H9 (cell line): ENCODE results near the gene AGPAT2. TPM values are rescaled to one million over a fixed set of nuclear protein-coding genes. Genes with fewer than 3 reads are reported as not detected.
A peak's percentile ranks its signal among the peaks of the same experiment; 100 is the strongest.

Experiments used
- DNase-seq: peaks from one replicate; pipeline ENCODE4 v3.0.0-alpha.2; 2017
- H2AFZ ChIP-seq: one replicate; pipeline ENCODE4 v1.6.1; 2013; ENCODE audit warnings: mild to moderate bottlenecking, low read length, control low read depth, moderate library complexity
- H2AK5ac ChIP-seq: 2 replicates; pipeline ENCODE4 v1.6.1; 2013; ENCODE audit warnings: low read length, control low read depth, mixed read lengths; ENCODE audit not compliant: insufficient read length
- H2BK120ac ChIP-seq: one replicate; pipeline ENCODE4 v1.6.1; 2013; ENCODE audit warnings: low read depth, mild to moderate bottlenecking, low read length, control low read depth, inconsistent platforms; ENCODE audit not compliant: poor library complexity, severe bottlenecking
- H2BK12ac ChIP-seq: 2 replicates; pipeline ENCODE4 v1.6.1; 2013; ENCODE audit warnings: low read length, control low read depth, mixed read lengths, low read depth; ENCODE audit not compliant: insufficient read length
- H2BK15ac ChIP-seq: 2 replicates; pipeline ENCODE4 v1.6.1; 2013; ENCODE audit warnings: low read depth, low read length, control low read depth
- H2BK20ac ChIP-seq: one replicate; pipeline ENCODE4 v1.6.1; 2013; ENCODE audit warnings: low read depth, mild to moderate bottlenecking, low read length, control low read depth, inconsistent platforms; ENCODE audit not compliant: poor library complexity, severe bottlenecking
- H2BK5ac ChIP-seq: 2 replicates; pipeline ENCODE4 v1.6.1; 2013; ENCODE audit warnings: low read length, control low read depth, mixed read lengths; ENCODE audit not compliant: insufficient read length
- H3K14ac ChIP-seq: 2 replicates; pipeline ENCODE4 v1.6.1; 2013; ENCODE audit warnings: low read length, control low read depth; ENCODE audit not compliant: insufficient read depth
- H3K18ac ChIP-seq: 2 replicates; pipeline ENCODE4 v1.6.1; 2013; ENCODE audit warnings: low read depth, mild to moderate bottlenecking, mixed read lengths, low read length, control low read depth; ENCODE audit not compliant: insufficient read length
- H3K23ac ChIP-seq: 2 replicates; pipeline ENCODE4 v1.6.1; 2013; ENCODE audit warnings: low read length, control low read depth, mixed read lengths, low read depth; ENCODE audit not compliant: insufficient read length
- H3K23me2 ChIP-seq: 2 replicates; pipeline ENCODE4 v1.6.1; 2013; ENCODE audit warnings: low read depth, mild to moderate bottlenecking, mixed read lengths, low read length, control low read depth; ENCODE audit not compliant: insufficient read length, poor library complexity, severe bottlenecking
- H3K27ac ChIP-seq: 2 replicates; pipeline ENCODE4 v1.5.1; 2013; ENCODE audit warnings: low read length, control low read depth, mixed read lengths, low read depth; ENCODE audit not compliant: insufficient read length
- H3K27me3 ChIP-seq: 2 replicates; pipeline ENCODE4 v1.6.1; 2013; ENCODE audit warnings: low read length, control low read depth, inconsistent platforms; ENCODE audit not compliant: insufficient read depth
- H3K4ac ChIP-seq: 2 replicates; pipeline ENCODE4 v1.6.1; 2013; ENCODE audit warnings: low read depth, mild to moderate bottlenecking, control low read depth, inconsistent platforms, low read length, moderate library complexity
- H3K4me1 ChIP-seq: 2 replicates; pipeline ENCODE4 v1.6.1; 2013; ENCODE audit warnings: low read length, control low read depth, inconsistent platforms; ENCODE audit not compliant: insufficient read depth
- H3K4me2 ChIP-seq: 2 replicates; pipeline ENCODE4 v1.6.1; 2013; ENCODE audit warnings: low read length, control low read depth, mixed read lengths; ENCODE audit not compliant: insufficient read length, insufficient read depth
- H3K56ac ChIP-seq: 2 replicates; pipeline ENCODE4 v1.6.1; 2013; ENCODE audit warnings: low read depth, mild to moderate bottlenecking, mixed read lengths, low read length, control low read depth; ENCODE audit not compliant: insufficient read length
- H3K79me1 ChIP-seq: 2 replicates; pipeline ENCODE4 v1.6.1; 2013; ENCODE audit warnings: low read depth, mild to moderate bottlenecking, moderate library complexity, low read length, control low read depth, inconsistent platforms; ENCODE audit not compliant: insufficient read depth, poor library complexity, severe bottlenecking
- H3K79me2 ChIP-seq: 2 replicates; pipeline ENCODE4 v1.6.1; 2013; ENCODE audit warnings: low read length, control low read depth, inconsistent platforms; ENCODE audit not compliant: insufficient read depth
- H3K9ac ChIP-seq: 2 replicates; pipeline ENCODE4 v1.6.1; 2013; ENCODE audit warnings: low read length, control low read depth, mixed read lengths; ENCODE audit not compliant: insufficient read length; ENCODE audit errors: extremely low read depth
- H3K9me3 ChIP-seq: one replicate; pipeline ENCODE4 v1.6.1; 2013; ENCODE audit warnings: low read depth, low read length, inconsistent platforms; ENCODE audit not compliant: control insufficient read depth
- H3T11ph ChIP-seq: one replicate; pipeline ENCODE4 v1.6.1; 2013; ENCODE audit warnings: mild to moderate bottlenecking, low read length, control low read depth, inconsistent platforms
- H4K20me1 ChIP-seq: one replicate; pipeline ENCODE4 v1.6.1; 2013; ENCODE audit not compliant: control insufficient read depth, insufficient read length, insufficient read depth
- H4K5ac ChIP-seq: 2 replicates; pipeline ENCODE4 v1.6.1; 2013; ENCODE audit warnings: low read depth, mild to moderate bottlenecking, mixed read lengths, low read length, control low read depth; ENCODE audit not compliant: insufficient read length
- H4K8ac ChIP-seq: replicated peaks from 2 replicates; pipeline ENCODE4 v1.6.1; 2013; ENCODE audit warnings: low read length, control low read depth, mixed read lengths, low read depth; ENCODE audit not compliant: insufficient read length
- H4K91ac ChIP-seq: 2 replicates; pipeline ENCODE4 v1.6.1; 2013; ENCODE audit warnings: low read depth, mild to moderate bottlenecking, moderate library complexity, mixed read lengths, low read length, control low read depth; ENCODE audit not compliant: insufficient read length
- H3K27ac Mint-ChIP-seq, 3 experiments: 2 replicates in 2 of 3; 3 replicates in 1 of 3; pipeline ENCODE4 v1.8.0; 2020 to 2021; ENCODE audit warnings: mixed read lengths in 3 of 3, mild to moderate bottlenecking in 1 of 3, moderate library complexity in 1 of 3
- H3K27me3 Mint-ChIP-seq: 2 replicates; pipeline ENCODE4 v1.8.0; 2021; ENCODE audit warnings: low read depth, mild to moderate bottlenecking, moderate library complexity, mixed read lengths
- H3K36me3 Mint-ChIP-seq, 3 experiments: 2 replicates in 2 of 3; 3 replicates in 1 of 3; pipeline ENCODE4 v1.8.0; 2020 to 2021; ENCODE audit warnings: low read depth in 3 of 3, mixed read lengths in 3 of 3; ENCODE audit not compliant: insufficient read depth in 1 of 3
- H3K4me1 Mint-ChIP-seq, 2 experiments: 2 replicates each; pipeline ENCODE4 v1.8.0; 2020; ENCODE audit warnings: mixed read lengths in 2 of 2
- H3K4me3 Mint-ChIP-seq, 2 experiments: 2 replicates in 1 of 2; 3 replicates in 1 of 2; pipeline ENCODE4 v1.8.0; 2020 to 2021; ENCODE audit warnings: mild to moderate bottlenecking in 2 of 2, mixed read lengths in 2 of 2, moderate library complexity in 1 of 2
- H3K9me3 Mint-ChIP-seq, 2 experiments: 2 replicates in 1 of 2; 3 replicates in 1 of 2; pipeline ENCODE4 v1.8.0; 2020; ENCODE audit warnings: mild to moderate bottlenecking in 2 of 2, mixed read lengths in 2 of 2, moderate library complexity in 1 of 2
- WGBS: extraction: QIAGEN DNeasy Blood & Tissue Kit; methylation state at CpG from one replicate; pipeline ENCODE4 v1.1.7; 2013; ENCODE audit warnings: missing lambda C conversion rate, low lambda C conversion rate, mixed read lengths; ENCODE audit not compliant: insufficient read length; ENCODE audit errors: extremely low coverage; 5-methylcytosine and 5-hydroxymethylcytosine counted together
- total RNA-seq: library from RNA; stranded (reverse); gene quantifications from 2 replicates; pipeline ENCODE4 v1.2.1, GENCODE V29; 2021
- TF ChIP-seq, protein P1 (sequence below): fragments of 200-600 bp; sonication (generic); conservative IDR thresholded peaks from 3 replicates; pipeline ENCODE4 v1.8.0; 2021; ENCODE audit warnings: antibody characterized with exemption, mild to moderate bottlenecking

AGPAT2 gene
- total RNA-seq, 1 experiment from 2014 or later: 29.7 TPM

DNA sequence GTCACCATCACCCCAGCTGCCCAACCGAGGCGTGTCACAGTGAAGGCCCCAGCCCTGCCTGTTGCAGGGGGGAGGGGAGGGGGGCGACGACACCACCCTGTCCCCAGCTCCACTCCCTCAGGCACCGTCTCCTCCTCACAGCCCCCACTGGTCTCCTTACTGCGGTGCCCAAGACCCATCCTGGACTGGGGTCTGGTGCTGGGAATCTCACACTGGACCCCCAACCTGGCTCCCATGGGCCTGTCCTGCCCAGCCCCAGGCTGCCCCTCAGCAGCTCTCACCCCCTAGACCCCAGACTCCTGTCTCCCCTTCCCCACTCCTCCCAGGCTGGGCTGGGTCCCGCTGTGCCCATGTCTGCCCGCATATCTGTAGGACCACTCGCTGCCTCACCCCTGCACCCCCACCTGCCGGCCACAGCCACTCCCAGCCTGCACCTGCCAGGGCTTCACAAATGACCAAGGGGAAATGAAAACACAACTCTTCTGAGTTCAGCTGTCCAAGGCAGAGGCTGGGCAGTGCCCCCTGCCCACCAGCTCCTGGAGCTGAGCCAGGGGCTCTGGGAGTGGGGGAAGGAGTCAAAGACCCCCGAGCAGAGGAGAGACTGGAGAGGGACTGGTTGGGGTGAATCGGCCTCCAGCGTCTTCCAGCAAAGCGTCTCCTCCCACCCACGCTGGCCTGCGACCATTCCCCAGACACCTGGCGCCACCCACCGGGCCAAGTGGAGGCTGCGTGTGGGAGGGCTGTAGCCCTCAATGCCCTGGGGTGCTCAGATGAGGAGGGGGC is 57.2 kb downstream of the AGPAT2 start:
- H3K27me3 Mint-ChIP-seq: peaks cover 8% of the 10 kb centered on the region
- no peaks in the 10 kb centered on the region for H3K79me1 ChIP-seq
- no peaks in the 10 kb centered on the region for H3K9me3 Mint-ChIP-seq
- H2BK12ac ChIP-seq: no peak overlapping the region
- no peak overlapping the region for H3K9ac ChIP-seq
- H2AFZ ChIP-seq: no peak overlapping the region
- H2BK20ac ChIP-seq: no peak overlapping the region
- no peaks in the 10 kb centered on the region for H3K9me3 ChIP-seq
- no peak overlapping the region for H2BK5ac ChIP-seq
- no peak overlapping the region for H2AK5ac ChIP-seq
- H3K27ac Mint-ChIP-seq: peak overlapping the region in 1 of 3 experiments; percentile 77; a peak in 2 of 7 replicates
- TF ChIP-seq, protein P1, sequence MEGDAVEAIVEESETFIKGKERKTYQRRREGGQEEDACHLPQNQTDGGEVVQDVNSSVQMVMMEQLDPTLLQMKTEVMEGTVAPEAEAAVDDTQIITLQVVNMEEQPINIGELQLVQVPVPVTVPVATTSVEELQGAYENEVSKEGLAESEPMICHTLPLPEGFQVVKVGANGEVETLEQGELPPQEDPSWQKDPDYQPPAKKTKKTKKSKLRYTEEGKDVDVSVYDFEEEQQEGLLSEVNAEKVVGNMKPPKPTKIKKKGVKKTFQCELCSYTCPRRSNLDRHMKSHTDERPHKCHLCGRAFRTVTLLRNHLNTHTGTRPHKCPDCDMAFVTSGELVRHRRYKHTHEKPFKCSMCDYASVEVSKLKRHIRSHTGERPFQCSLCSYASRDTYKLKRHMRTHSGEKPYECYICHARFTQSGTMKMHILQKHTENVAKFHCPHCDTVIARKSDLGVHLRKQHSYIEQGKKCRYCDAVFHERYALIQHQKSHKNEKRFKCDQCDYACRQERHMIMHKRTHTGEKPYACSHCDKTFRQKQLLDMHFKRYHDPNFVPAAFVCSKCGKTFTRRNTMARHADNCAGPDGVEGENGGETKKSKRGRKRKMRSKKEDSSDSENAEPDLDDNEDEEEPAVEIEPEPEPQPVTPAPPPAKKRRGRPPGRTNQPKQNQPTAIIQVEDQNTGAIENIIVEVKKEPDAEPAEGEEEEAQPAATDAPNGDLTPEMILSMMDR: peak; percentile 85
- H2BK15ac ChIP-seq: no peak overlapping the region
- H3K36me3 Mint-ChIP-seq: no peaks in the 10 kb centered on the region
- H4K8ac ChIP-seq: no peak overlapping the region
- peaks cover 7% of the 10 kb centered on the region for H4K20me1 ChIP-seq
- no peaks in the 10 kb centered on the region for H3K79me2 ChIP-seq
- H3K23me2 ChIP-seq: no peaks in the 10 kb centered on the region
- no peak overlapping the region for H4K5ac ChIP-seq
- H3K27ac ChIP-seq: no peak overlapping the region
- no peaks in the 10 kb centered on the region for H3K27me3 ChIP-seq
- no peak overlapping the region for H3K4ac ChIP-seq
- H3K18ac ChIP-seq: no peak overlapping the region
- H3K4me1 Mint-ChIP-seq: 0 out of 4 replicates have a peak, but pooled peaks cover 0 to 2% of the 10 kb centered on the region in 2 experiments
- WGBS: no CpG with 5 or more reads among the region's 19 CpGs
- H2BK120ac ChIP-seq: no peak overlapping the region
- H4K91ac ChIP-seq: no peak overlapping the region
- H3K4me2 ChIP-seq: no peak overlapping the region
- no peak overlapping the region for H3K23ac ChIP-seq
- H3K4me3 Mint-ChIP-seq: no peak overlapping the region
- H3K4me1 ChIP-seq: no peaks in the 10 kb centered on the region
- no peak overlapping the region for H3T11ph ChIP-seq
- DNase-seq: peak; percentile 84
- no peak overlapping the region for H3K56ac ChIP-seq
- H3K14ac ChIP-seq: no peak overlapping the region
